Activated gamma-delta T cell treated with anti-CD3 and anti-CD28 coated beads, Interleukin-2, amount 50 U/mL, for 16 hours (primary cell): ENCODE results near the gene ATRAID.

ENCODE experiments used
- DNase-seq: peaks from one replicate; pipeline ENCODE4 v3.0.0-alpha.2; 2020; ENCODE audit warnings: low read depth

ATRAID gene

DNA sequence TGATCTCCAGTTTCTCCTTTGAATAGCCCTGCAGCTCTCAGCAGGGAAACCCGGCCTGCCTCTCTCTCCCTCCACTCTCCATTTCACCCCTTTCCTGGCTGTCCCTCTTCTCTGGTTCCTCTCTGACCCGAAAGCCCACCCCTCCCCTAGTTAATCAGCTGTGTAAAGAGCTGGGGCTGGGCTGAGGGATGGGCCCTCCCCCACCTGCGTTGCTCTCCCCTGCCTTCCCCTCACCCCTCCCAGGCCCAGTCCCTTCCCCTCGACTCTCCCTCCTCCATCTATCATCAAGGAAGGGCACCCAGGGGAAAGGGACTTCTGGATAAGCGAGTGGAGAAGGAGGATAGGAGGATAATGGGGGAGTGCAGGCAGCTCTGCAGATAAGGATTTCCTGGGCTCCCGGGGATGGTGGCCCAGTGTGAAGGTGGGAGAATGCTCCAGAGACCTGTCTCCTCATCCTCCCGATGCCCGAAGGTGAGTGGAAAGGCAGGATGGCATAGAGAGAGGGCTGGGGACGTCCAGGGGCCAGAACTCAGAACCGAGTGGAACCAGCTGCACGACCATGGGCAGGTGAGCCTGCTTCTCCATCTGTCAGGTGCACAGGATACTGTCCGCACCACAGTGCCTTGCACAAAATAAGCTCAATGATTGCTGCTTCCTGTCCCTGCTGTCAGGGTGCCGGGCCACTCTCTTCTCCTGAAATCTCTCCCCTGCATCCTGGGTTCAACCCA lies 39.0 kb downstream of the ATRAID start:
- no peak for DNase-seq

- DNase-seq: no peak
Measured at GRCh38 chr2:27251766-27252165, 39.9 kb downstream of the ATRAID start.

DNA sequence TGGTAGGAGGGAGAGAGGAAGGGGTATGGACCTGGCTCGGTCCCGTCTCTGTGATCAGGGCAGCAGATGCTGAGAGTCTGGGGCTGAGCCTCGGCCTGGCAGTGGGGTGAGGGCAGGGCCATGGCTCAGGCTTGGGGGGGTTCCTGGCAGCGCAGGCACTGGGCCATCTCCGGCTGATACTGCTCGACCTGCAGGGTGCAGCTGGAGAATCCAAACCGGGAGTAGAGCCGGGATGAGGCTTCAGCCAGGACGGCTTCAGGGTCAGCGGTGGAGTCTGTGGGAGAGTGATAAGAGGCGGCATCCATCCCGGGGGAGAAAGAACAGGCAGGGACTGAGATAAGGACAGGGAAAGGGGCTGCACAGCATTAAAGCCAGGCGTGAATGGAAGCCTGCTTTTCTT lies 43.3 kb downstream of the ATRAID start:
- no peak for DNase-seq

- DNase-seq: no peak
Measured at GRCh38 chr2:27255660-27256059, 43.8 kb downstream of the ATRAID start.

DNA sequence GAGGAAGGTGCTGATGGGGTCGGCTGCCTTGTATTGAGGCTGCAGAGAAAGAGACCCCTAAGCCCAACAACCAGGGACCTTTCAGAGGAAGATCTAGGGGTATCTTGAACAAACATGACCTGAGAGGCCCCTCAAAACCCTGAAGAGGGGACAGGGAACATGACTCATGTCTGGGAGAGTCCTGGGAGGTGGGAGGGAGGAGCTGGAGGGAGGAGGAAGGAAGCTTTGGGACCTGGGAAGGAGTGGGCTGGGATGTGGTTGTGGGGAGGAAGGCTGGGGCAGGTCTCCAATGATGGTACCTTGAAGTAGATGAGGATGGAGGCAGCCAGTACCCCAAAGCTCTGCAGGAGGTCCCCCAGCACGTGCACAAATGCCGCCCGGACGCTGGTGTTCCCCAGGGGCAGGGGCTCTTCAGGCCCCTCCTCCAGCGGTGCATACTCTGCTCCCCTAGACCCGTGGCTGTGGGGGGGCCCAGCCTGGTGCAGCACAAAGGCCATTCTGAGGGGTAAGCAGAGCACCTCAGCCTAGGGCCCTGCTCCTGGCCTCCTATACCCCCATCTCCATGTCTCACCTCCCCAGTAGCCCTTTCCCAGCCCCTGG lies 45.1 kb downstream of the ATRAID start:
- no peak for DNase-seq

- DNase-seq: no peak
Measured at GRCh38 chr2:27258051-27258450, 46.2 kb downstream of the ATRAID start.

- DNase-seq: no peak
Measured at GRCh38 chr2:27261241-27261925, 49.5 kb downstream of the ATRAID start.

- DNase-seq: no peak
Measured at GRCh38 chr2:27261926-27262298, 50.1 kb downstream of the ATRAID start.

DNA sequence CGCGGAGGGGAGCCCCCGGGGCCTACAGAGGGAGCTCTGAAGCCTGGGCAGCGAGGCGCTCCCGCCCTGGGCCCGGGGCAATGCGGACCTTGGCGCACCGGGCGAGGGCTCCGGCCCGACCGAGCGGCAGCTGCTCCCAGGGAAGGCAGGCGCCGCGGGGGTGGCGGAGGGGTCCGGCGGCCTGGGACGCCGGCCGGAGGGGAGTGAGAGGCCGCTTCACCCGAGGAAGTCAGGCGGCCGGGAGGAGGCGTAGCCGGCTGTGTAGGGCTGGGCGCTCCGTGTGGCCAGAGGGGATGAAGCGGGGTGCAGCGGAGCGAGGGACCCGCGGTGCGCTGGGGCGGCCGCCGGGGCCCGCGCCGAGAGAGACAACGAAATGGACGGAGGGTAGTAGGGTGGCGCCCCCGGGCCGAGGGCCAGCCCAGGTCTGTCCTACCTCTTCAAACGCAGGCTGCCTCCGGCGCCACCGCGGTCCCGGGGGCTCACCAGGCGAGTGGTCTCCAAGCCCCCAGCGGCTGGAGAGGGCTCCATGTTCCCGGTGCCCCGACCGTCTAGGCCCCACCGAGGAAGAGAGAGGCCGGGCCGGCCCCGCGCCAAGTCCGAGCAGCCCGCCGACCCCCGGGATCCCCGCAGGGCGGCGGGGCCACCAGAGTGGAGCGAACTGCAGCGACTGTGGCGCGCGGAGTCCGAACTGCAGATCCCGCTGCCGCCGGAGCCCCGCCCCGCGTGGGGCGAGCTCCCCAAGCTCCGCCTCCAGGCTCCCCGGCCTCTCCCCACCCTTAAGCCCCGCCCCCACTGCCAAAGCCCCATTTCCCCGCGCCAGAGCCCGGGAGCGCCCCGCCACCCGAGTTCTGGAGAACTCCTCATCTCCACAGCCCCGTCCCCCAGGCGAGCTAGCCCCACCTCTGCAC lies 50.8 kb downstream of the ATRAID start, which contains the start of gene SLC30A3:
Gene SLC30A3, minus strand, starts transcription at position 669 of the 908 bp plus-strand sequence. Its CDS starts 141 bp downstream, at position 528.
- peak; percentile 24 for DNase-seq

- no peak for DNase-seq
Measured at GRCh38 chr2:27263287-27264252, 51.7 kb downstream of the ATRAID start.

DNA sequence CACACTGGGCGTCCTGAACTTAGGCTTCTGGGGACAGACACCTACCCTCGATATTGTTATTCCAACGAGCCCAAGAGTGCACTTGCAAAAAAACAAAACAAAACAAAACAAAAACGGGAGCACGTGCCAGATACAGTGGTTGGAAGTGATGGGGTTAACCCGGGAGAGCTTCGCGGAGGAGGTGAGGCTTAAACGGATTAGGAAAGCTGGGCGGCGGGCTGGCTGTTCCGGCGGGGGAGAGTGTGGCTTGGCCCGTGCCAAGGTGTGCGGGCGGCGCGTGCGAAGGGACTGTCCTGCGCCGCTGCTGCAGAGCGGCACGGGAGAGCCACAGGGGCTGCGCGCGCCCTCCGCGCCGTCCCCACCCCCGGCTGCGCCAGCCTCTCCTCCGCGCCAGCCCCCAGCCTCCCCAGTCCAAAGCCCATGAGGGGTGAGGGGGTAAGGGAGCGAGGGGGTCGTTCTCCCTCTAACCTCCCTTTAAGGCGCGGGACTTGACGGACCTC lies 52.5 kb downstream of the ATRAID start:
- no peak for DNase-seq

GRCh38 chr2:27264753-27265535 lies 53.1 kb downstream of the ATRAID start:
- DNase-seq: peak; percentile 37

- DNase-seq: no peak
Measured at GRCh38 chr2:27265536-27265870, 53.7 kb downstream of the ATRAID start.
